Fibroblast of mammary gland (primary cell): ENCODE results near the gene FHDC1.

Source experiments
- DNase-seq: peaks from one replicate; pipeline ENCODE4 v3.0.0-alpha.2; 2010; ENCODE audit warnings: low read depth
- H3K4me3 ChIP-seq: 2 replicates; pipeline ENCODE4 v1.5.1; 2011; ENCODE audit warnings: low read depth, mild to moderate bottlenecking, low read length, moderate library complexity; ENCODE audit not compliant: control insufficient read depth
- TF ChIP-seq, protein P1 (sequence below): conservative IDR thresholded peaks from 2 replicates; pipeline ENCODE4 v1.5.1; 2011; ENCODE audit warnings: low read depth, low read length, inconsistent platforms; ENCODE audit not compliant: control insufficient read depth, insufficient read depth

FHDC1 gene

DNA sequence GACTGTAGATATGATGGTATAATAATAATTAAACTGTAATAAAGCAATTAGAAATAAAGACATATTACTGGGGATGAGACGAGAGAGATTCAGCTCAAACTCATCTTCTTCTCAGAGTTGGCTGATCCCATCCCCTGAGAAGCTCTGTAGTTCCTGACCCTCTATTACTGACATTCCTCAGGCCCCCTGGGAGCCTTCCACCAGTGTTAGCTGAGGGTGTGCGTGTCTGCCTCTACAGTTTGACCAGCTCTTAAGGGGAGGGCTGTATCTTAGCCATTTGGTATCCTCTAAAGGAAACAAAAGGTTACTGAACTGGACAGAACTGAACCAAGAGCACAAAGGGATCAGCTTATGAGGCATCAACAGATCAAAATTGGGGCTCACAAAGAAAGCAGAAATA, 11.2 kb downstream of the FHDC1 start:
- H3K4me3 ChIP-seq, result no peak overlapping the region
- TF ChIP-seq, protein P1, sequence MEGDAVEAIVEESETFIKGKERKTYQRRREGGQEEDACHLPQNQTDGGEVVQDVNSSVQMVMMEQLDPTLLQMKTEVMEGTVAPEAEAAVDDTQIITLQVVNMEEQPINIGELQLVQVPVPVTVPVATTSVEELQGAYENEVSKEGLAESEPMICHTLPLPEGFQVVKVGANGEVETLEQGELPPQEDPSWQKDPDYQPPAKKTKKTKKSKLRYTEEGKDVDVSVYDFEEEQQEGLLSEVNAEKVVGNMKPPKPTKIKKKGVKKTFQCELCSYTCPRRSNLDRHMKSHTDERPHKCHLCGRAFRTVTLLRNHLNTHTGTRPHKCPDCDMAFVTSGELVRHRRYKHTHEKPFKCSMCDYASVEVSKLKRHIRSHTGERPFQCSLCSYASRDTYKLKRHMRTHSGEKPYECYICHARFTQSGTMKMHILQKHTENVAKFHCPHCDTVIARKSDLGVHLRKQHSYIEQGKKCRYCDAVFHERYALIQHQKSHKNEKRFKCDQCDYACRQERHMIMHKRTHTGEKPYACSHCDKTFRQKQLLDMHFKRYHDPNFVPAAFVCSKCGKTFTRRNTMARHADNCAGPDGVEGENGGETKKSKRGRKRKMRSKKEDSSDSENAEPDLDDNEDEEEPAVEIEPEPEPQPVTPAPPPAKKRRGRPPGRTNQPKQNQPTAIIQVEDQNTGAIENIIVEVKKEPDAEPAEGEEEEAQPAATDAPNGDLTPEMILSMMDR, result no peak
- DNase-seq, result no peak

DNA sequence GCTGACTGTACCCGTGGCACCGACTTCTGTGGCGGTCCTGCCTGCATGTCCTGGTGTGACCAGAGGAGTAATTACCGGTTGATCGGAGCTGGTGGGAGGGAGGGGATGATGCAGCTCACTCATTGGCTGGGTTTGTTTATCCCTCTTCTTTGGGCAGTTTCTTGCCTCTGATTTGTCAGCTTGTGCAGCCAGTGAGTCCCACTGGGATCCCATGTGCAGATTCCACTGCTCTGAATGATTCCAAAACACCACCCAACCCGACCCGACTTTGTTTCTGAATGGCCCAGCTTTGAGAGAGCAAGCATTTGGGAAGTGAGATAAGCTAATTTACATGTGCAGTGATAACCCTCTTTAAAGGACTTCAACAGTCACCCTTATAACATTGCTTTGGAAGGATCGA, 13.8 kb downstream of the FHDC1 start:
- TF ChIP-seq, protein P1, result no peak
- DNase-seq, result no peak

DNA sequence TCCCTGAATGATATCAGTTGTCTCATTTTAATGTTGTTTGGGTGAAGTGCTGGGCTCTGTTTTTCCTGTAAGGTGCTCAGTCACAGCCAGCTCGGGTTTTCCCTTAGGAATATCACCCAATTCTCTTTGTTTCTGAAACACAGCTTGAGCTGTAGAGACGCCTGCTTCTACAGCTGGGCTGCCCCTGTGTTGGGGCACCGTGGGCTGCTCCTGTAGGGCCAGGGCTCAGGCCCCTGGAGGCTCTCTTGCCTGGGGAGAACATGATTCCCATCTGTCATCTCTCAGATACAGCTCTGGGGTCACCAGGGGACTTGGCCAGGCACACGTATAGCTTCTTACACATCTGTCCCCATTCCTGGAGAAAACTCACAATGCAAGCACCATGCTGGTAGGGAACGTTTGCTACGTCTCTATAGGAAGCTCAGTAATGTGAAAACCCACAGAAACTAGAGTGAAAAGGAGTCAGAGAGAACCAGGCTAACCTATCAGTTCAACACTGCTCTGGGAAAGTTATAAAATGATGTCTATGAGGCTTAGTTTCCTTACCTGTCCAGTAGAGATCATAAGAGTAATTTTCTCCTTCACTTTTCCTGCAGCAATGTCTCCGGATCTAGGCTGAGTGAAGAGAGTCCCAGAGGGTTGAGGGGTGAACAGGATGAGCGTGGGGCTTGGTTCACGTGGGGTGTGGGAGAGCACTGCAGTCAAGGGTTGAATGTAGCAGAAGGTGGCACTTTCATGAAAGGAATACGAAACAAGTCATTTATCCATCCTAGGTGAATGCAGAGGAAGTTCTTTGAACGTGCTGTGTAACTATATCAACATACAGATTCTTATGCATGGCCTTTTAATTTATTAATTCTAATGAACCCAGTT, 14.5 kb downstream of the FHDC1 start:
- no peak for DNase-seq
- TF ChIP-seq, protein P1, result no peak
- H3K4me3 ChIP-seq, result no peak overlapping the region

More for the DNA sequence above, 13.8 kb downstream of the FHDC1 start:
- no peak overlapping the region for H3K4me3 ChIP-seq

DNA sequence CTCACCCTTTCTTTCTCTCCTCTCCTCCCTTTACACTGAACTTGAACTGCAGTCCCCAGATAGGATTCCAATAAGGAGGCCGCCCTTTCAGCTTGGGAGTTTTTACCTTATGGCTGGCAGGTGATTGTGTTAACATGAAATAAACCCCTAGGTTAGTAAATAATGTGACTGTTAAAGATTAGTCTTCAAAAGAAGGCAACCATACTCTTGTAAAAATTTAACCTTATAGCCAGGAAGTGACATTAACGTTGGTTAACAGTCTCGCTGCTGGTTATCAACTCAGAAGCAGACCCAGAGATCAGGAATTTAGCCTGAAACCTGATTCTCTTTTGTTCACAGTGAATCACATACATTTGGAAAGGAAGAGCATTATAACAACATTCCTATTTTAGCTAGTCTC, 15.2 kb downstream of the FHDC1 start:
- TF ChIP-seq, protein P1, result no peak
- no peak for DNase-seq
- H3K4me3 ChIP-seq, result no peak overlapping the region

DNA sequence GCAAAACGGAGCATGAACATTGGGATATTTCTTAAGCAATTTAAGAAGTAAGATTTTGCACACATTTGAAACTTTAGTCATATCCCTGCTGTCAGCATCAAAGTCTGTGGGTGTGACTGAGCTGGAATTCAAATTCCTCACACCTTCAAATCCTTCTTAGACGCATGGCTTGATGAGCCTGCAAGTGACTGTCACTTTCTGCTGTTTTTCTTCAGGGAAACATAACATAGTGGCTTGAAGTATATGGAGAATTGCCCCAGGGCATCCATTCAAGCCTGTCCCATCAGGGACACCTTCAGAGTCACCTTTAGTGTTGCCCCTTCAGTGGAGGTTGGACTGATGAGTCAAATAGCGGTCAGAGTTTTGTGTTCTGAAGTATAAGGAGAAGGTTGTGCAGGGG, 17.4 kb downstream of the FHDC1 start:
- TF ChIP-seq, protein P1, result no peak
- no peak for DNase-seq

DNA sequence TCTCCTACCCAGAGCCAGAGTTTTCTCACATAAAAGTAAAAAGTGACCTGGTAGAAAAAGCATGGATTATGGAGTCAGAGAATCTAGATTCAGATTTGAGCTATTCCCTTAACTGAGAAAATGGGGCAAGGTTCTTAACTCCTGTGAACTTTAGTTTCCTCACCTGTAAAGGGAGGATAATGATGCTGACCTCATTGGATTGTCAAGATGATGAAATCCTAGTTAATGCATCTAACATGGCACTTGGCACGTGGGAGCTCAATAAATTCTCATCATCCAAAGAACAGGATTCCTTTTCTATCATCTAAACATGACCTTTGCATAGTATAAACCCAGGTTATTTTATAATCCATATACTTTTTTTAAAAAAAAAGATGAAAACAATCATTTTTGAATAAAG, 18.6 kb downstream of the FHDC1 start:
- TF ChIP-seq, protein P1, result no peak
- no peak for DNase-seq

More for the DNA sequence above, 17.4 kb downstream of the FHDC1 start:
- H3K4me3 ChIP-seq, result no peak overlapping the region

More for the DNA sequence above, 18.6 kb downstream of the FHDC1 start:
- no peak overlapping the region for H3K4me3 ChIP-seq
